ENCODE results near the gene AKAP7.
"Not testable (repeated sequence)": the region's sequence is repeated elsewhere in the genome, so short reads cannot be mapped to it uniquely, and the experiment has no call there.

Gene AKAP7

DNA sequence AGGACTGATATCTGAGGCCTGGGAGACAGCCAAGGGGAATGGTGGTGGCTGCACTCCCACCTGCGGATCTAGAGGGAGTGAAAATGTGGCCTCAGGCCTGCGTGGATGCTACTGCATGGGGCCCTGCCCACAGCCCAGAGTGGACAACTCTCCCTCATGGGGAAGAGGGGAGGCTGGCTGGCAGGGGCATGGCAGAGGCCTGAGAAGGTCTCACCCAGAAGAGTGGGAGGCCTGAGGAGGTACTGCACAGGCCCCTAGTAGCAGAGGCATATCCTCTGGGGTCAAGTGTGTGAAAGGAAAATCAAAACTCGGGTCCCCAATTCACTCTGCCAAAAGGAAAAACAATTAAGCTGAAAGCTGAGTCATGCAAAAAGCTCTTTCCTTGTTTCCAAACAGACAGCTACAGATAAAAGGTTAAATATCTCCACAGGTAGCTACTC is 158.2 kb downstream of the AKAP7 start:
- Histone ChIP-seq H3K27me3 (ENCODE audit: control insufficient read depth, insufficient read depth, low read length) (no peaks in the 10 kb centered on the region), H3K4me1 (ENCODE audit: control insufficient read depth, insufficient read depth, low read length) (peaks cover 34% of the 10 kb centered on the region), H3K27ac (ENCODE audit: low read depth, low read length) (peak overlapping the region; percentile 92)

GRCh38 chr6:131295081-131295480 is 159.8 kb downstream of the AKAP7 start:
- Histone ChIP-seq H3K27me3 (ENCODE audit: control insufficient read depth, insufficient read depth, low read length) (no peaks in the 10 kb centered on the region), H3K27ac (ENCODE audit: low read depth, low read length) (peak overlapping the region; percentile 77), H3K4me1 (ENCODE audit: control insufficient read depth, insufficient read depth, low read length) (peaks cover 34% of the 10 kb centered on the region), H3K4me3 (ENCODE audit: low read depth, low read length) (peak overlapping the region; percentile 61), H3K9me3 (ENCODE audit: control insufficient read depth, insufficient read depth, low read length) (no peaks in the 10 kb centered on the region), H3K36me3 (ENCODE audit: control insufficient read depth, insufficient read depth, low read length) (no peaks in the 10 kb centered on the region), H3K9ac (ENCODE audit: low read depth, low read length) (peak overlapping the region; percentile 52)

More for the DNA sequence above, 158.2 kb downstream of the AKAP7 start:
- Histone ChIP-seq H3K36me3 (ENCODE audit: control insufficient read depth, insufficient read depth, low read length) (no peaks in the 10 kb centered on the region), H3K4me3 (ENCODE audit: low read depth, low read length) (no peak overlapping the region), H3K9me3 (ENCODE audit: control insufficient read depth, insufficient read depth, low read length) (no peaks in the 10 kb centered on the region), H3K9ac (ENCODE audit: low read depth, low read length) (peak overlapping the region; percentile 45; the same call in 1 of the 2 replicates)

DNA sequence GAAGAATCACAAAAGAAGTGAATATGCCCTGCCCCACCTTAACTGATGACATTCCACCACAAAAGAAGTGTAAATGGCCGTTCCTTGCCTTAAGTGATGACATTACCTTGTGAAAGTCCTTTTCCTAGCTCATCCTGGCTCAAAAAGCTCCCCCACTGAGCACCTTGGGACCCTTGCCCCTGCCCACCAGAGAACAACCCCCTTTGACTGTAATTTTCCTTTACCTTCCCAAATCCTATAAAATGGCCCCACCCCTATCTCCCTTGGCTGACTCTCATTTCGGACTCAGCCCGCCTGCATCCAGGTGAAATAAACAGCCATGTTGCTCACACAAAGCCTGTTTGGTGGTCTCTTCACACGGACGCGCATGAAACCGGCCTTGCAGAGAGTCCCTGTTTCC is 165.6 kb downstream of the AKAP7 start:
- H3K36me3 ChIP-seq (ENCODE audit: control insufficient read depth, insufficient read depth, low read length), result peaks cover 23% of the 10 kb centered on the region
- peaks cover 20% of the 10 kb centered on the region; the same call in 1 of the 2 replicates for H3K4me1 ChIP-seq (ENCODE audit: control insufficient read depth, insufficient read depth, low read length)
- H3K27me3 ChIP-seq (ENCODE audit: control insufficient read depth, insufficient read depth, low read length); H3K9ac ChIP-seq (ENCODE audit: low read depth, low read length); H3K9me3 ChIP-seq (ENCODE audit: control insufficient read depth, insufficient read depth, low read length); H3K4me3 ChIP-seq (ENCODE audit: low read depth, low read length): not testable (repeated sequence)
- H3K27ac ChIP-seq (ENCODE audit: low read depth, low read length), result peak overlapping the region; percentile 7

DNA sequence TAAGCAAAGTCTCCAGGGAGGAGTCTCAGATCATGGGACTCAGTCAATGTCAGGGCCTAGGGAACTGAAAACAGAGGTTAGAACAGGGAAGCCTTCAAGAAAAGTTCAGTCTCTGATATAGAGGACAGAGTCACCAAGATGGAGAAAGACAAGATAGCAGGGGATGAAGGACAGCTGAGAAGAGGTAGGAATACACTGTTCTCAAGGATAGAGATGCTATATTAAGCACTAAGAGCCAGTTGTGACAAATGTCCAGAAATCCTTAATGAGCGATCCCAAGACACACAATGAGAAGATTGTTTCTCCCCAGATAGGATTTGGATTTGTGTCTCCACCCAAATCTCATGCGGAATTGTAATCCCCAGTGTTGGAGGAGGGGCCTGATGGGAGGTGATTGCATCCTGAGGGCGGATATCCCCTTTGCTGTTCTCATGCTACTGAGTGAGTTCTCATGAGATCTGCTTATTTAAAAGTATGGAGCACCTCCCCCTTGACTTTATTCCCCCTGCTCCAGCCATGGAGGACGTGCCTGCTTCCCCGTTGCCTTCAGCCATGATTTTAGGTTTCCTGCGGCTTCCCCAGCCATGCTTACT is 168.2 kb downstream of the AKAP7 start:
- Histone ChIP-seq H3K4me3 (ENCODE audit: low read depth, low read length) (no peak overlapping the region), H3K27me3 (ENCODE audit: control insufficient read depth, insufficient read depth, low read length) (no peaks in the 10 kb centered on the region), H3K36me3 (ENCODE audit: control insufficient read depth, insufficient read depth, low read length) (peaks cover 31% of the 10 kb centered on the region), H3K9me3 (ENCODE audit: control insufficient read depth, insufficient read depth, low read length) (no peaks in the 10 kb centered on the region), H3K27ac (ENCODE audit: low read depth, low read length) (no peak overlapping the region), H3K9ac (ENCODE audit: low read depth, low read length) (no peak overlapping the region), H3K4me1 (ENCODE audit: control insufficient read depth, insufficient read depth, low read length) (peaks cover 20% of the 10 kb centered on the region; the same call in 1 of the 2 replicates)

DNA sequence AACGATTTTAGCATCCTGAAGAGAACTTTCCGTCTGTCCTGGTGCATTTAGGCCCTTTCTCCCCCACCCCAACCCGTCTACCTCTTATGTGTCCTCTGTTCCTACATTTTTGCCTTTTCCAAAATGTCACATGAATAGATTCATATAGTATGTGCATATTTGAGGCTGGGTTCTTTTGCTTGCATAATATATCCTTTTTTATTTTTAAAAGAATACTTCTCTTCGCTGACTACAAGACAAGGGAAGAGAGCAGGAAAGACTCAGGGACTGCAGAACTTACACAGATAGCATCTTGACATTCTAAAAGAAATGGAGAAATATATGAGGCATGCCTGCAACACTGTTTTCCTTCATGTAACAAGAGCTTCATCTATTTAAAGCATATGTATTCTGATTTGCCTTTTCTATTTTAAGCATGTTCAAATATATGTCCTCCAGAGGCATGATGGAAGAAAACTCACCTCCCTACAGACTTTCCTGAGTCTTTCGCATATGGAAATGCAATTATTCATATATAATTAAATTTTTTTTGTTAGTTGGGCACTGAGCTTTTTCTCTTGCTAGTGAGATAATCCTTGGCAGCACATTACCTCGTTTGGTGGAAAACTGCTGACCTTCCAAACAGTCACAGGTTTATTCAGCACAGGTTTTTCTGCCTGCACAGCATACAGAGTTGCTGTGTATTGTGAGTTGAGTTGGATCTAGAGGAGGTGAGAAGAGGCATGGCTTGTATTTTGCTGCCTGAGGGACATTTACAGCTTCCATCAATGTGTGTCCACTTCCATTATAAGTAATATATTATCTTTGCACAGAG is 170.0 kb downstream of the AKAP7 start:
- peaks cover 31% of the 10 kb centered on the region for H3K36me3 ChIP-seq (ENCODE audit: control insufficient read depth, insufficient read depth, low read length)
- H3K4me3 ChIP-seq (ENCODE audit: low read depth, low read length), result no peak overlapping the region
- no peaks in the 10 kb centered on the region for H3K27me3 ChIP-seq (ENCODE audit: control insufficient read depth, insufficient read depth, low read length)
- no peak overlapping the region for H3K27ac ChIP-seq (ENCODE audit: low read depth, low read length)
- peaks cover 20% of the 10 kb centered on the region; the same call in 1 of the 2 replicates for H3K4me1 ChIP-seq (ENCODE audit: control insufficient read depth, insufficient read depth, low read length)
- peaks cover 12% of the 10 kb centered on the region for H3K9me3 ChIP-seq (ENCODE audit: control insufficient read depth, insufficient read depth, low read length)
- no peak overlapping the region for H3K9ac ChIP-seq (ENCODE audit: low read depth, low read length)

DNA sequence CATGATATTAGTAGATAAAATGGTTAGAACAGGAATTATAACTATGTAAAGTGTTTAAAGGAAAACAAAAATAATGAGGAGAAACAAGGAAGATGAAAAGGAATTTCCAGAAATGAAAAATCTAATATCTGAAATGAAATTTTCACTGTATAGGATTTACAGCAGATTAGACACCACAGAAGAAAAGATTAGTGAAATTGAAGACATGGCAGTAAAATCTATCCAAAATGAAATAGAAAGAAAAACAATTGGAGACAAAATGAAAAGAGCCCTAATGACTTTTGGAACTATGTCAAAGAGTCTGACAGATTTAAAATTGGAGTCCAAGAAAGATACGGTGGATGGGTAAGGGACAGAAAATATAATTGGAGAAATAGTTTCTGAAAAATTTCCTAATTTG is 174.2 kb downstream of the AKAP7 start:
- Histone ChIP-seq H3K9ac (ENCODE audit: low read depth, low read length) (no peak overlapping the region), H3K9me3 (ENCODE audit: control insufficient read depth, insufficient read depth, low read length) (peaks cover 15% of the 10 kb centered on the region), H3K36me3 (ENCODE audit: control insufficient read depth, insufficient read depth, low read length) (peaks cover 18% of the 10 kb centered on the region; the same call in 1 of the 2 replicates), H3K27ac (ENCODE audit: low read depth, low read length) (no peak overlapping the region), H3K4me1 (ENCODE audit: control insufficient read depth, insufficient read depth, low read length) (0 out of 2 replicates have a peak, but pooled peaks cover 8% of the 10 kb centered on the region), H3K4me3 (ENCODE audit: low read depth, low read length) (no peak overlapping the region), H3K27me3 (ENCODE audit: control insufficient read depth, insufficient read depth, low read length) (no peaks in the 10 kb centered on the region)

- Histone ChIP-seq H3K27ac (ENCODE audit: low read depth, low read length) (no peak overlapping the region), H3K4me3 (ENCODE audit: low read depth, low read length) (no peak overlapping the region), H3K36me3 (ENCODE audit: control insufficient read depth, insufficient read depth, low read length) (no peaks in the 10 kb centered on the region), H3K9me3 (ENCODE audit: control insufficient read depth, insufficient read depth, low read length) (peaks cover 9% of the 10 kb centered on the region; the same call in 1 of the 2 replicates), H3K4me1 (ENCODE audit: control insufficient read depth, insufficient read depth, low read length) (no peaks in the 10 kb centered on the region), H3K9ac (ENCODE audit: low read depth, low read length) (no peak overlapping the region), H3K27me3 (ENCODE audit: control insufficient read depth, insufficient read depth, low read length) (no peaks in the 10 kb centered on the region)
These were observed 179.6 kb downstream of the AKAP7 start for GRCh38 chr6:131314838-131315237.

- H3K27me3 ChIP-seq (ENCODE audit: control insufficient read depth, insufficient read depth, low read length), result no peaks in the 10 kb centered on the region
- peaks cover 7% of the 10 kb centered on the region; the same call in 1 of the 2 replicates for H3K9me3 ChIP-seq (ENCODE audit: control insufficient read depth, insufficient read depth, low read length)
- no peak overlapping the region for H3K9ac ChIP-seq (ENCODE audit: low read depth, low read length)
- H3K36me3 ChIP-seq (ENCODE audit: control insufficient read depth, insufficient read depth, low read length), result no peaks in the 10 kb centered on the region
- H3K4me3 ChIP-seq (ENCODE audit: low read depth, low read length), result no peak overlapping the region
- H3K27ac ChIP-seq (ENCODE audit: low read depth, low read length), result no peak overlapping the region
- H3K4me1 ChIP-seq (ENCODE audit: control insufficient read depth, insufficient read depth, low read length), result peaks cover 5% of the 10 kb centered on the region
These were observed 181.4 kb downstream of the AKAP7 start for GRCh38 chr6:131316654-131317053.

GRCh38 chr6:131317516-131317915 is 182.2 kb downstream of the AKAP7 start:
- H3K4me1 ChIP-seq (ENCODE audit: control insufficient read depth, insufficient read depth, low read length), result peaks cover 13% of the 10 kb centered on the region
- H3K27ac ChIP-seq (ENCODE audit: low read depth, low read length), result no peak overlapping the region

GRCh38 chr6:131321589-131321988 is 186.3 kb downstream of the AKAP7 start:
- peaks cover 19% of the 10 kb centered on the region for H3K4me1 ChIP-seq (ENCODE audit: control insufficient read depth, insufficient read depth, low read length)
- no peak overlapping the region for H3K9ac ChIP-seq (ENCODE audit: low read depth, low read length)
- no peaks in the 10 kb centered on the region; the same call in 1 of the 2 replicates for H3K36me3 ChIP-seq (ENCODE audit: control insufficient read depth, insufficient read depth, low read length)
- H3K27me3 ChIP-seq (ENCODE audit: control insufficient read depth, insufficient read depth, low read length), result no peaks in the 10 kb centered on the region
- H3K4me3 ChIP-seq (ENCODE audit: low read depth, low read length), result peak overlapping the region; percentile 34; the same call in 1 of the 2 replicates
- peak overlapping the region; percentile 85 for H3K27ac ChIP-seq (ENCODE audit: low read depth, low read length)
- no peaks in the 10 kb centered on the region for H3K9me3 ChIP-seq (ENCODE audit: control insufficient read depth, insufficient read depth, low read length)

More at GRCh38 chr6:131317516-131317915, 182.2 kb downstream of the AKAP7 start:
- Histone ChIP-seq H3K27me3 (ENCODE audit: control insufficient read depth, insufficient read depth, low read length) (no peaks in the 10 kb centered on the region), H3K4me3 (ENCODE audit: low read depth, low read length) (no peak overlapping the region), H3K36me3 (ENCODE audit: control insufficient read depth, insufficient read depth, low read length) (no peaks in the 10 kb centered on the region), H3K9me3 (ENCODE audit: control insufficient read depth, insufficient read depth, low read length) (peaks cover 7% of the 10 kb centered on the region; the same call in 1 of the 2 replicates), H3K9ac (ENCODE audit: low read depth, low read length) (no peak overlapping the region)

DNA sequence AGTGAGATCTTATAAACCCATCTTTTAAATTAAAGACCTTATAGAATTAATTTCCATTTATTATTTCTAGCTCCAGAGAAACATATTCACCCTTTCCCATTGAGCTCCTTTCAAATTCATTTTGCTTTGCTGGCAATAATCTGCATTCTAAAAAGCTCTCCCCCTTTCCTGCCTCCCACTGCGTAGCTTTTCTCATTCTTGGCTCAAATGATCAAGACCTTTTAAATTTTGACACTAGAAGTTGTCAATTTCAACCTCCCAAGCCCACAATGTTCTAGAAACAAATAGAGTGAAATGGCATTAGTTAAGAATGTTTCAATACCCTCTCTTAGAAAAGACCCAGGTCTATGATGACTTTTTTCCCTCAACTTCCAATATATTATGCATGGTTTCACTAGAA is 186.9 kb downstream of the AKAP7 start:
- Histone ChIP-seq H3K9ac (ENCODE audit: low read depth, low read length) (no peak overlapping the region), H3K27me3 (ENCODE audit: control insufficient read depth, insufficient read depth, low read length) (no peaks in the 10 kb centered on the region), H3K27ac (ENCODE audit: low read depth, low read length) (peak overlapping the region; percentile 85), H3K36me3 (ENCODE audit: control insufficient read depth, insufficient read depth, low read length) (no peaks in the 10 kb centered on the region; the same call in 1 of the 2 replicates), H3K9me3 (ENCODE audit: control insufficient read depth, insufficient read depth, low read length) (no peaks in the 10 kb centered on the region), H3K4me3 (ENCODE audit: low read depth, low read length) (peak overlapping the region; percentile 34), H3K4me1 (ENCODE audit: control insufficient read depth, insufficient read depth, low read length) (peaks cover 19% of the 10 kb centered on the region)

Data from HUES48 (cell line).